Osteoblast (primary cell): ENCODE data around the gene SLIT3. TPM values are rescaled to one million over a fixed set of nuclear protein-coding genes. Genes with fewer than 3 reads are reported as not detected.

Experiments used
- DNase-seq: peaks from one replicate; pipeline ENCODE4 v3.0.0; 2011; ENCODE audit warnings: low spot score, mixed read lengths; ENCODE audit not compliant: insufficient read length; ENCODE audit errors: missing footprints
- H2AFZ ChIP-seq: 2 replicates; pipeline ENCODE4 v1.6.0; 2011; ENCODE audit warnings: mild to moderate bottlenecking, low read length
- H3K27ac ChIP-seq: 2 replicates; pipeline ENCODE4 v1.5.1; 2011; ENCODE audit warnings: mild to moderate bottlenecking, low read depth, low read length, moderate library complexity
- H3K27me3 ChIP-seq: 2 replicates; pipeline ENCODE4 v1.6.0; 2012; ENCODE audit warnings: mild to moderate bottlenecking, control low read depth, inconsistent platforms, low read length, moderate library complexity; ENCODE audit not compliant: insufficient read depth
- H3K36me3 ChIP-seq: 2 replicates; pipeline ENCODE4 v1.5.1; 2011; ENCODE audit warnings: mild to moderate bottlenecking, low read length, control low read depth, moderate library complexity; ENCODE audit not compliant: insufficient read depth
- H3K4me1 ChIP-seq: 2 replicates; pipeline ENCODE4 v1.5.1; 2011; ENCODE audit warnings: mild to moderate bottlenecking, low read length, control low read depth, moderate library complexity; ENCODE audit not compliant: insufficient read depth
- H3K4me2 ChIP-seq: 2 replicates; pipeline ENCODE4 v1.6.0; 2011; ENCODE audit warnings: mild to moderate bottlenecking, low read length; ENCODE audit not compliant: insufficient read depth
- H3K4me3 ChIP-seq: fragments of 200-600 bp; sonication (generic); 3 replicates; pipeline ENCODE4 v1.5.1; 2012; ENCODE audit warnings: mild to moderate bottlenecking, low read length, inconsistent platforms; ENCODE audit not compliant: insufficient read depth
- H3K79me2 ChIP-seq: 2 replicates; pipeline ENCODE4 v1.6.0; 2012; ENCODE audit warnings: mild to moderate bottlenecking, low read length, control low read depth, inconsistent platforms; ENCODE audit not compliant: insufficient read depth
- H3K9me3 ChIP-seq: 2 replicates; pipeline ENCODE4 v1.5.1; 2011; ENCODE audit warnings: low read depth, low read length, control low read depth
- H4K20me1 ChIP-seq: 2 replicates; pipeline ENCODE4 v1.6.0; 2012; ENCODE audit warnings: mild to moderate bottlenecking, low read length, control low read depth; ENCODE audit not compliant: insufficient read depth
- total RNA-seq: library from RNA; depleted of rRNA; stranded (reverse); fragments of >200 nt; gene quantifications from 2 replicates; pipeline ENCODE4 v1.2.3, GENCODE V29; 2012
- TF ChIP-seq, protein P1 (sequence below): IDR thresholded peaks from 2 replicates; pipeline ENCODE4 v1.5.1; 2011; ENCODE audit warnings: mild to moderate bottlenecking, low read depth, low read length, moderate library complexity; ENCODE audit errors: extremely low read depth

The SLIT3 gene
- total RNA-seq, 1 donor, result 37.6 TPM

DNA sequence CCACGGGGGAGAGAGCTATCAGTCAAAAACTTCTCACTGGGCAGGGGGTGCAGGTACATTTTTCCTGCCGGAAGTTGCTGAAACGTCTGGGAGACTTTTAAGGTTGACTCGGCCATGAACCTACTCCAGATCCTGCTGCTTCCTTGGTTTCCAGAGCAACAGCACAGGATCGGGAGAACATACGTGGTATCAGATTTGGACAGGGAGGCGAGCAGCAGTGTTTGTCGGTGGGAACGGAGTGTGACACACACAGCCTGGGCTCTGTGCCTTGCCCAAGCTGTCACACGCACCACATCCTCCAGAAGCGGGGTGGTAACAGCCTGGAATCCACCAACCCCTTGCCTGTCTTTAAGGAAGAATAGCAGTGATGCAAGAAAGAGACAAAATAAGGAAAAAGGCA, 276.5 kb downstream of the SLIT3 start:
- no peaks in the 10 kb centered on the region for H3K36me3 ChIP-seq
- H3K27me3 ChIP-seq, result no peaks in the 10 kb centered on the region
- no peaks in the 10 kb centered on the region for H3K79me2 ChIP-seq
- H3K4me2 ChIP-seq, result no peak overlapping the region
- peaks cover 2% of the 10 kb centered on the region for H3K4me1 ChIP-seq
- no peaks in the 10 kb centered on the region for H4K20me1 ChIP-seq
- H2AFZ ChIP-seq, result no peak overlapping the region
- TF ChIP-seq, protein P1, sequence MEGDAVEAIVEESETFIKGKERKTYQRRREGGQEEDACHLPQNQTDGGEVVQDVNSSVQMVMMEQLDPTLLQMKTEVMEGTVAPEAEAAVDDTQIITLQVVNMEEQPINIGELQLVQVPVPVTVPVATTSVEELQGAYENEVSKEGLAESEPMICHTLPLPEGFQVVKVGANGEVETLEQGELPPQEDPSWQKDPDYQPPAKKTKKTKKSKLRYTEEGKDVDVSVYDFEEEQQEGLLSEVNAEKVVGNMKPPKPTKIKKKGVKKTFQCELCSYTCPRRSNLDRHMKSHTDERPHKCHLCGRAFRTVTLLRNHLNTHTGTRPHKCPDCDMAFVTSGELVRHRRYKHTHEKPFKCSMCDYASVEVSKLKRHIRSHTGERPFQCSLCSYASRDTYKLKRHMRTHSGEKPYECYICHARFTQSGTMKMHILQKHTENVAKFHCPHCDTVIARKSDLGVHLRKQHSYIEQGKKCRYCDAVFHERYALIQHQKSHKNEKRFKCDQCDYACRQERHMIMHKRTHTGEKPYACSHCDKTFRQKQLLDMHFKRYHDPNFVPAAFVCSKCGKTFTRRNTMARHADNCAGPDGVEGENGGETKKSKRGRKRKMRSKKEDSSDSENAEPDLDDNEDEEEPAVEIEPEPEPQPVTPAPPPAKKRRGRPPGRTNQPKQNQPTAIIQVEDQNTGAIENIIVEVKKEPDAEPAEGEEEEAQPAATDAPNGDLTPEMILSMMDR, result no peak
- no peaks in the 10 kb centered on the region for H3K9me3 ChIP-seq
- no peak for DNase-seq
- no peak overlapping the region for H3K4me3 ChIP-seq
- no peak overlapping the region for H3K27ac ChIP-seq

DNA sequence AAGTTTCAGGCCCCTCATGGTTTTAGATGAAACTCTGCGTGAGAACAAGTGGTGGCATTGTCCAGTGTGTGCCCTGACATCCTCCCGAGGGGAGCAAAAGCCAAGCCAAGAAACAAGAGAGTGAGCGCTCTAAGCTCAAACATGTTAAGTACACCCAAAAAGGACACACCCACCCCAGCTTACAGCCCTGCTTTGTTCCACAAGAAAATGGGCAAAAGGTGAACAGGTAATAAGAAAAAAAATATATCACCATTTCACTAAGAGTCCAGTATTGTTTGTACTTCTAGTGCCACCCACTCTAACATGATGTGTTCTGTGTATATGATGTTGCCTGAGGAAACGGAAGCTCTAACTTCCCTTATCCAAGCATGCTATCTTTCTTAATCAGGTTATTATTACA, 278.2 kb downstream of the SLIT3 start:
- no peak overlapping the region for H3K27ac ChIP-seq
- H3K36me3 ChIP-seq, result no peaks in the 10 kb centered on the region
- no peaks in the 10 kb centered on the region for H3K79me2 ChIP-seq
- TF ChIP-seq, protein P1, result no peak
- H3K4me1 ChIP-seq, result no peaks in the 10 kb centered on the region
- H2AFZ ChIP-seq, result no peak overlapping the region
- no peaks in the 10 kb centered on the region for H3K27me3 ChIP-seq
- no peak overlapping the region for H3K4me2 ChIP-seq
- no peaks in the 10 kb centered on the region for H3K9me3 ChIP-seq
- DNase-seq, result no peak
- H4K20me1 ChIP-seq, result no peaks in the 10 kb centered on the region
- H3K4me3 ChIP-seq, result no peak overlapping the region

DNA sequence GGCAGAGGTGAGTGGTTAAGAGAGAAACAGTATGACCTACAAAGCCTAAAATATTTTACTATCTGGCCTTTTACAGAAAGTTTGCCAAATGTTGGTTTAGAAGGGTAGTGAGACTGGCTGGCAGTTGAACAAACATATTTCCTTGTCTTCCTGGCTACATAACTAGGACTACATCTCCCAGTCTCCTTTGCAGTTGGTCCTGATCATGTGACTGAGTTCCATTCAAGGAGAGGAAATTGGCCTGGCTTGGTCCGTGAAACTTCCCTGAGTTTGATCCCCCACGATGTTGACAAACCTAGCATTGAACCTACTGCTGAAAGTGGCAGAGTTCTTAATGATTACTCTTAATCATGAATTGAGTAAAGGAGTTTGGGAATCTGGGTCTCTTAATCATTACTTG, 280.8 kb downstream of the SLIT3 start:
- peak overlapping the region; percentile 37 for H2AFZ ChIP-seq
- TF ChIP-seq, protein P1, result no peak

DNA sequence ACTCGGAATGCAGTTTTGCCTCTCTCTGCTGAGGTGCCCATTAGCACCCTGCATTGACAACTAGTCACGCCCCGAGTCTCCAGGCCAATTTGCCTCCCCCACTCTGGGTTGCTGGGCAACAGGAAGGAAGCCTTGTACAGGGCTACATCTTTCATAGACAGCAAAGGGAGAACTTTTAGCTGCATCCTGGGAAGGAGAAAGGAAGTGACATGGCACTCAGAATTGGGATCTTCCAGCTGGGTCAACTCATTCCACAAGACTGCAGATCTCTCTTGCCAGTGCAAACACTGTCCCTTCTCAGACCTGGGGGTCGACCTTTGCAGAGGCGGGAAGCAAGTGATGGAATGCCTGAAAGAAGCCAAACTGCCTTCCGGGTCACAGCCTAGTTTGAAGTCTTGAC, 282.0 kb downstream of the SLIT3 start:
- Histone ChIP-seq H4K20me1 (peaks cover 4% of the 10 kb centered on the region), H2AFZ (no peak overlapping the region), H3K27ac (no peak overlapping the region), H3K4me1 (no peaks in the 10 kb centered on the region), H3K27me3 (no peaks in the 10 kb centered on the region), H3K79me2 (no peaks in the 10 kb centered on the region), H3K36me3 (no peaks in the 10 kb centered on the region), H3K4me3 (no peak overlapping the region), H3K4me2 (no peak overlapping the region), H3K9me3 (no peaks in the 10 kb centered on the region)
- DNase-seq, result no peak
- TF ChIP-seq, protein P1, result no peak

More for the DNA sequence above, 280.8 kb downstream of the SLIT3 start:
- H4K20me1 ChIP-seq, result peaks cover 4% of the 10 kb centered on the region
- H3K27ac ChIP-seq, result no peak overlapping the region
- H3K4me3 ChIP-seq, result no peak overlapping the region
- no peak for DNase-seq
- no peaks in the 10 kb centered on the region for H3K4me1 ChIP-seq
- no peaks in the 10 kb centered on the region for H3K27me3 ChIP-seq
- H3K79me2 ChIP-seq, result no peaks in the 10 kb centered on the region
- no peaks in the 10 kb centered on the region for H3K36me3 ChIP-seq
- H3K9me3 ChIP-seq, result no peaks in the 10 kb centered on the region
- no peak overlapping the region for H3K4me2 ChIP-seq
